IPS-15b (cell line): ENCODE results near the gene PPP1R15B.

Experiments
- H3K27me3 ChIP-seq: one replicate; pipeline ENCODE4 v1.6.1; 2013; ENCODE audit warnings: low read length; ENCODE audit not compliant: control insufficient read depth, insufficient read depth
- H3K36me3 ChIP-seq: one replicate; pipeline ENCODE4 v1.6.1; 2013; ENCODE audit warnings: low read length; ENCODE audit not compliant: control insufficient read depth, insufficient read depth
- H3K4me1 ChIP-seq: one replicate; pipeline ENCODE4 v1.6.1; 2013; ENCODE audit warnings: mild to moderate bottlenecking, low read length; ENCODE audit not compliant: control insufficient read depth, insufficient read depth
- H3K4me3 ChIP-seq: one replicate; pipeline ENCODE4 v1.5.1; 2013; ENCODE audit warnings: low read depth, low read length
- H3K9ac ChIP-seq: one replicate; pipeline ENCODE4 v1.6.1; 2013; ENCODE audit warnings: low read depth, mild to moderate bottlenecking, low read length
- H3K9me3 ChIP-seq: one replicate; pipeline ENCODE4 v1.6.1; 2013; ENCODE audit warnings: mild to moderate bottlenecking, low read length; ENCODE audit not compliant: control insufficient read depth, insufficient read depth

PPP1R15B gene

GRCh38 chr1:204406621-204407020 lies 5.0 kb downstream of the PPP1R15B start:
- H3K36me3 ChIP-seq, result peaks cover 16% of the 10 kb centered on the region

GRCh38 chr1:204405988-204406387 lies 5.6 kb downstream of the PPP1R15B start:
- Histone ChIP-seq H3K36me3 (peaks cover 13% of the 10 kb centered on the region), H3K9ac (no peak overlapping the region), H3K4me1 (no peaks in the 10 kb centered on the region), H3K9me3 (no peaks in the 10 kb centered on the region), H3K27me3 (no peaks in the 10 kb centered on the region), H3K4me3 (peak overlapping the region; percentile 1)

More at GRCh38 chr1:204406621-204407020, 5.0 kb downstream of the PPP1R15B start:
- Histone ChIP-seq H3K4me1 (no peaks in the 10 kb centered on the region), H3K27me3 (no peaks in the 10 kb centered on the region), H3K4me3 (peak overlapping the region; percentile 100), H3K9me3 (no peaks in the 10 kb centered on the region), H3K9ac (no peak overlapping the region)

GRCh38 chr1:204404629-204405028 lies 7.0 kb downstream of the PPP1R15B start:
- no peak overlapping the region for H3K4me3 ChIP-seq
- no peaks in the 10 kb centered on the region for H3K4me1 ChIP-seq
- no peak overlapping the region for H3K9ac ChIP-seq
- no peaks in the 10 kb centered on the region for H3K27me3 ChIP-seq
- H3K36me3 ChIP-seq, result peaks cover 9% of the 10 kb centered on the region
- no peaks in the 10 kb centered on the region for H3K9me3 ChIP-seq

GRCh38 chr1:204402391-204402790 lies 9.2 kb downstream of the PPP1R15B start:
- H3K4me1 ChIP-seq, result no peaks in the 10 kb centered on the region
- H3K9me3 ChIP-seq, result no peaks in the 10 kb centered on the region
- H3K4me3 ChIP-seq, result no peak overlapping the region
- H3K36me3 ChIP-seq, result peaks cover 9% of the 10 kb centered on the region
- no peaks in the 10 kb centered on the region for H3K27me3 ChIP-seq
- H3K9ac ChIP-seq, result no peak overlapping the region

GRCh38 chr1:204401730-204402129 lies 9.9 kb downstream of the PPP1R15B start:
- H3K36me3 ChIP-seq, result peaks cover 9% of the 10 kb centered on the region
- no peak overlapping the region for H3K4me3 ChIP-seq
- no peaks in the 10 kb centered on the region for H3K4me1 ChIP-seq
- no peaks in the 10 kb centered on the region for H3K9me3 ChIP-seq
- no peak overlapping the region for H3K9ac ChIP-seq
- no peaks in the 10 kb centered on the region for H3K27me3 ChIP-seq

- Histone ChIP-seq H3K4me1 (no peaks in the 10 kb centered on the region), H3K9ac (no peak overlapping the region), H3K36me3 (peaks cover 5% of the 10 kb centered on the region), H3K4me3 (no peak overlapping the region), H3K9me3 (no peaks in the 10 kb centered on the region), H3K27me3 (no peaks in the 10 kb centered on the region)
These were observed 10.6 kb downstream of the PPP1R15B start for GRCh38 chr1:204400882-204401510.

GRCh38 chr1:204398197-204399125 lies 13.2 kb downstream of the PPP1R15B start:
- Histone ChIP-seq H3K36me3 (no peaks in the 10 kb centered on the region), H3K4me1 (no peaks in the 10 kb centered on the region)

GRCh38 chr1:204396015-204396583 lies 15.5 kb downstream of the PPP1R15B start:
- H3K36me3 ChIP-seq, result no peaks in the 10 kb centered on the region
- no peak overlapping the region for H3K4me3 ChIP-seq
- H3K27me3 ChIP-seq, result no peaks in the 10 kb centered on the region
- no peaks in the 10 kb centered on the region for H3K4me1 ChIP-seq
- H3K9ac ChIP-seq, result no peak overlapping the region
- no peaks in the 10 kb centered on the region for H3K9me3 ChIP-seq

More at GRCh38 chr1:204398197-204399125, 13.2 kb downstream of the PPP1R15B start:
- H3K9me3 ChIP-seq, result no peaks in the 10 kb centered on the region
- H3K9ac ChIP-seq, result no peak overlapping the region
- no peaks in the 10 kb centered on the region for H3K27me3 ChIP-seq
- no peak overlapping the region for H3K4me3 ChIP-seq

GRCh38 chr1:204391629-204392028 lies 20.0 kb downstream of the PPP1R15B start:
- H3K36me3 ChIP-seq, result no peaks in the 10 kb centered on the region
- no peaks in the 10 kb centered on the region for H3K4me1 ChIP-seq
- H3K9ac ChIP-seq, result no peak overlapping the region
- H3K9me3 ChIP-seq, result no peaks in the 10 kb centered on the region
- H3K27me3 ChIP-seq, result no peaks in the 10 kb centered on the region
- H3K4me3 ChIP-seq, result no peak overlapping the region

- Histone ChIP-seq H3K27me3 (peaks cover 3% of the 10 kb centered on the region), H3K4me3 (no peak overlapping the region), H3K36me3 (no peaks in the 10 kb centered on the region), H3K9ac (no peak overlapping the region), H3K9me3 (no peaks in the 10 kb centered on the region), H3K4me1 (no peaks in the 10 kb centered on the region)
These were observed 20.7 kb downstream of the PPP1R15B start for GRCh38 chr1:204390751-204391466.

GRCh38 chr1:204385727-204386126 lies 25.9 kb downstream of the PPP1R15B start:
- H3K27me3 ChIP-seq, result peaks cover 13% of the 10 kb centered on the region
- H3K9me3 ChIP-seq, result no peaks in the 10 kb centered on the region
- H3K36me3 ChIP-seq, result no peaks in the 10 kb centered on the region
- H3K9ac ChIP-seq, result no peak overlapping the region
- no peaks in the 10 kb centered on the region for H3K4me1 ChIP-seq
- no peak overlapping the region for H3K4me3 ChIP-seq
